HG03378 (cell line): ENCODE data around the gene CCNF.

Experiments used
- ATAC-seq: cut with Tn5 transposase; IDR thresholded peaks from one replicate; pipeline ENCODE4 v1.9.1; 2021; ENCODE audit warnings: mild to moderate bottlenecking, moderate library complexity; ENCODE audit not compliant: unreplicated experiment

CCNF gene

DNA sequence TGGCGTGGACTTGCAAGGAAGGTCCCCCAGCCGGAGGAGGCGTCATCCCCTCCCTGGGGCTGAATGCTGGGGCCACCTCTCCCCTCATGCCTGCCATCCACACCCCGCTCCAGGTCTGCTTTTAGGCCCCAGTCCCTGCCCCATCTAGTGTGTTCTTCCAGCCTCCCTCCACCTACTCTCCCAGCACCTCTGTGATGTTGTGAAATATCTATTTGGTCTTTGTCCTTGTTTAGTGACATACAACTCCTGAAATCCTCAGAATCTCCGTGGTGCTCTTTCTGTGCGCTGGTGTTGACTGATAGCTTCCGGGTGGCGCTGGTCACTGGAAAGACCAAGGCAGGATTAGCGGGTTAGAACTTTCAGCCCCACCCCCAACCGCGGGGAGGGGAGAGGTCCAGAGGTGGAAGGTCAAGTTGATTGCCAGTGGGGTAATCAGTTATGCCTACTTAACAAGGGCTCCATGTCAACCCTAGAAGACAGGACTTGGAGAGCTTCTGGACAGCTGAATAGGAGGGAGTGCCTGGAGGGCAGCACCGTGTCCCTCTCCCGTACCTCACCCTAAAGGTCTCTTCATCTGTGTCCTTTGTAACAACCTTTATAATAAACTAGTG is 55.8 kb downstream of the CCNF start:
- ATAC-seq: no peak

GRCh38 chr16:2485811-2486507 is 56.7 kb downstream of the CCNF start:
- no peak for ATAC-seq

GRCh38 chr16:2486645-2487516 is 57.6 kb downstream of the CCNF start:
- peak; percentile 53 for ATAC-seq

DNA sequence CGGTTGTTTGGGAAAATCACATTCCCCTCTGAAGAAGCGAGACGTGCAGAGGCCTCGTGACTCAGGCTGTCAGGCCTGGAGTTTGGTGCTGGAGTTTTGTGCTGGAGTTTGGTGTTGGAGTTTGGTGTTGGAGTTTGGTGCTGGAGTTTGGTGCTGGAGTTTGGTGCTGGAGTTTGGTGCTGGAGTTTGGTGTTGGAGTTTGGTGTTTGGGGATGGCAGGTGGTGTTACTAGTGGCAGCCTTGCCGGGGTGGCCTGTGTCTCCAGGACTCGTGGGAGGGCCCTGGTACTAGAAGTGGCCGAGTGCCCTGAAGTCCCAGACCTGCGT is 58.2 kb downstream of the CCNF start:
- ATAC-seq: no peak

- no peak for ATAC-seq
Measured at GRCh38 chr16:2487903-2488531, 58.8 kb downstream of the CCNF start.

GRCh38 chr16:2489581-2489980 is 60.3 kb downstream of the CCNF start:
- no peak for ATAC-seq

- no peak for ATAC-seq
Measured at GRCh38 chr16:2490190-2491105, 61.2 kb downstream of the CCNF start.

GRCh38 chr16:2492292-2492691 is 63.0 kb downstream of the CCNF start:
- no peak for ATAC-seq

DNA sequence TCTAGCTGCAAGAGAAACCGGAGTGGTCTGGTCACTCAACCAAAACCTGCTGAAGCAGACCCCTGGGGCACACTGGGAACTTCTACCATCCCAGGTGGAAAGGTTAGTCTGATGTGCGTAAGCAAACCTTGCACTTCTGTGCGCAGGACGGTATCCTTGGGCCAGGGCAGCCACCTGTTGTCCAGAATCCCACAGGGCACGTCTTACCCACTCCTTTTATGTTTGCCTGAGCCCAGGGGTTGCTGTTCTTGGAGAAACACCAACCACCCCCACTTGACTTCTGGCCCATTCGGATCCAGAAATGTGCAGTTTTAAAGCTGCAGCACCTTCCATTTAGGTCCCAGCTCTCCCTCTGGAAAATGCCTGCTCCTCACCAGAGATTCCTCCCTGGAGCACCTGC is 64.4 kb downstream of the CCNF start:
- no peak for ATAC-seq

DNA sequence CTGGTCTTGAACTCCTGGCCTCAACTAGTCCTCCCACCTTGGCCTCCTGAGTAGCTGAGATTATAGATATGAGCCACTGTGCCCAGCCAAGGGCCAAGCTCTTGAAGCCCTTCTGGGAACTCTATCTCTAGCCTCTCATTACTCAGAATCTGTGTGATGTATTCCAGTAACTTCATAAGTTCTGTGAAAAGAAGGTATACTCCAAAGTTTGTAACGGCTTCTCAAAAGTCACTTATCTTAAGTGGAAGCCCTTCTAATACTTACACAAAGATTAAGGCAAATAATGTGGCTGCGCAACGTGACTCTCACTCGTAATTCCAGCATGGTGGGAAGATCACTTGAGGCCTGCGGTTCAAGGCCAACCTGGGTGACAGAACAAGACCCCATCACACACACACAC is 65.4 kb downstream of the CCNF start:
- no peak for ATAC-seq

DNA sequence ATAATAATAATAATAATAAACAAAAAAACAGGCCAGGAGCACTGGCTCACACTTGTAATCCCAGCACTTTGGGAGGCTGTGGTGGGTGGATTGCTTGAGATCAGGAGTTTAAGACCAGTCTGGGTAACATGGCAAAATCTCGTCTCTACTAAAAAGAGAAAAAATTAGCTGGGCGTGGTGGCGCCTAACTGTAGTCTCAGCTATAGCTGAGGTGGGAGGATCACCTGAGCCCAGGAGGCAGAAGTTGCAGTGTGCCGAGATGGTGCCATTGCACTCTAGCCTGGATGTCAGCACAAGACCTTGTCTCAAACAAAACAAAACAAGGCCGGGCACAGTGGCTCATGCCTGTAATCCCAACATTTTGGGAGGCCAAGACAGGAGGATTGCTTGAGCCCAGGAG is 65.8 kb downstream of the CCNF start:
- ATAC-seq: no peak

- ATAC-seq: no peak
Measured at GRCh38 chr16:2496223-2497115, 67.2 kb downstream of the CCNF start.

DNA sequence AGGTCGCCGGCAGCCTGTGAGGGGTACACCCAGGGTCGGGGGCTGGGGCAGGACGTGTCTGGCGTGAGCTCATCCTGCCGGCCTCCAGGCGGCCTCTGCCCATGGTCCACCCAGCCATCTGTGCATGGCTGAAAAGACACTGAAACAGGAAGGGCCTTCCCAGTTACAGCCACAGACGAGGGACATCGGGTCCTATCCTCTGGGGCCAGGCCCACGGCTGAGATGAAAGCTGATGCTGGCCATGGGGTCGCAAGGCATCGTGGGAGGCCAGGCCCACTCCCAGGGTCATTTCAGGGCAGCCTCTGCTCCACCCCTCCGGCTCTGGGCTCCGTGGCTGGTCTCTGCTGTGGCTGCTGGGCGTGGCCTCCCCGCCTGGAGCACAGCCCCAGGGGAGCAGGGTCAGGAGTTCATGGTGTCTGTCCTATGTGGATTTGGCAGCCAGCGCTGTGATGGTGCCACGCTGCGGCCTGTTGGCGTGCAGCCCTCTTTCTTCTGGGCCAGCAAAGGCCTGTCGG is 67.9 kb downstream of the CCNF start:
- ATAC-seq: no peak

GRCh38 chr16:2497695-2498484 is 68.6 kb downstream of the CCNF start:
- no peak for ATAC-seq

- ATAC-seq: no peak
Measured at GRCh38 chr16:2498531-2499253, 69.4 kb downstream of the CCNF start.

GRCh38 chr16:2499454-2499853 is 70.2 kb downstream of the CCNF start:
- ATAC-seq: no peak

DNA sequence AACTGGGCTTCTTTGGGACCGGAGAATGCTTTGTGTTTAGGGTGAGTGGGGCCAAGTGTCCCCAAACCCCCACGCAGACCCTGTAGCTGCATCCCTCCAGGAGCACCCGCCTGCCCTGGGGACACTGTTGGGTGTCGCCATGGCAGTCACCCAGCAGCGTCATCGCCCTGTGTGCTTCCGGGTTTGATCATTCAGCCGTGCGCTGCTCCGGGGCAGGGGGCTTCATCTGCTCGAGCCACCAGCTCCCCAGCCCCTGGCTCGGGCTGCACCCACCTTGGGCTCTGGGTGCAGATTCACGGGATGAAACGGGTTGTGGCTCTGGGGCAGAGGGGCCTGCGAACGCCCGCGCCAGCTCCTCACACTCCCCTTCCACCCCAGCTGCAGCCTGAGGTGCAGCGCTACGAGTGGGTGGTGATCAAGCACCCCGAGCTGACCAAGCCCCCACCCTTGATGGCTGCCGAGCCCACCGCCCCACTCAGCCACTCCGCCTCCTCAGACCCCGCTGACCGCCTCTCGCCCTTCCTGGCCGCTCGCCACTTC is 70.7 kb downstream of the CCNF start:
- ATAC-seq: no peak
